GM06990 (cell line): Measurements from ENCODE around the gene LARP4.
"Not testable (repeated sequence)": the region's sequence is repeated elsewhere in the genome, so short reads cannot be mapped to it uniquely, and the experiment has no call there.

Source experiments
- DNase-seq: peaks from one replicate; pipeline ENCODE4 v3.0.0-alpha.2; 2011; ENCODE audit not compliant: insufficient read length; ENCODE audit errors: extremely low read depth
- H3K27me3 ChIP-seq: replicated peaks from 2 replicates; pipeline ENCODE4 v1.6.0; 2011; ENCODE audit warnings: low read length; ENCODE audit not compliant: control insufficient read depth, insufficient read depth
- H3K36me3 ChIP-seq: 2 replicates; pipeline ENCODE4 v1.5.1; 2011; ENCODE audit warnings: low read length; ENCODE audit not compliant: control insufficient read depth, insufficient read depth
- H3K4me3 ChIP-seq: replicated peaks from 2 replicates; pipeline ENCODE4 v1.5.1; 2011; ENCODE audit warnings: low read depth, mild to moderate bottlenecking, control low read depth, low read length
- TF ChIP-seq, protein P1 (sequence below): IDR thresholded peaks from 2 replicates; pipeline ENCODE4 v1.5.1; 2011; ENCODE audit warnings: low read length, control low read depth, mild to moderate bottlenecking, inconsistent platforms; ENCODE audit not compliant: insufficient read depth, poor library complexity, severe bottlenecking

The LARP4 gene

DNA sequence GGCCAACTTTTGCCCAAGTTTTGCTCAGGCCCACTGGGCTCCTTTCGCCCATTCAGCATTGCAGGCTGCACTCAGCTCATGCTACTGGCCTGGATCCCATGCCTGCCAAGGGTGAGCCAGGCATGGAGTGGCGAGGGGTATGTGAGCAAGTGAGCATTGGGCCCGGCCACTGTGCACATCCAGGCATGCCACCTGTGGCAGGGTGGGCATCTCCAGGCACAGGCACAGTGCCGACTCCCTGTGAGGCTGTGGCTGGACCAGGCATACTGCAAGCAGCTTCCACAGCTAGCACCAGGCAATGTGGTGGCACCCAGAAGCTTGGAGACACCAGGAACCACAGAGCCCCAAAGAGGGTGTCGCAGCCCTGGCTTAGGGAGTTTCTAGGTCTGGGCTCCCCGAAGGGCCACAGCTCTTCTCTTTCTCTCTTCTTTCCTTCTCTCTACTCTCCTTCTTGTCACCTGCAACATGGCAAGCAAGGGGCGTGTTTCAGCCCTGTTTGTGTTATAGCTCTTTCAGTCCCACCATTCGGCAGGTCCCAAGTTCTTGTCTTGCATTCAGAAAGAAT, 19.8 kb upstream of the LARP4 start:
- H3K36me3 ChIP-seq: no peaks in the 10 kb centered on the region
- TF ChIP-seq, protein P1, sequence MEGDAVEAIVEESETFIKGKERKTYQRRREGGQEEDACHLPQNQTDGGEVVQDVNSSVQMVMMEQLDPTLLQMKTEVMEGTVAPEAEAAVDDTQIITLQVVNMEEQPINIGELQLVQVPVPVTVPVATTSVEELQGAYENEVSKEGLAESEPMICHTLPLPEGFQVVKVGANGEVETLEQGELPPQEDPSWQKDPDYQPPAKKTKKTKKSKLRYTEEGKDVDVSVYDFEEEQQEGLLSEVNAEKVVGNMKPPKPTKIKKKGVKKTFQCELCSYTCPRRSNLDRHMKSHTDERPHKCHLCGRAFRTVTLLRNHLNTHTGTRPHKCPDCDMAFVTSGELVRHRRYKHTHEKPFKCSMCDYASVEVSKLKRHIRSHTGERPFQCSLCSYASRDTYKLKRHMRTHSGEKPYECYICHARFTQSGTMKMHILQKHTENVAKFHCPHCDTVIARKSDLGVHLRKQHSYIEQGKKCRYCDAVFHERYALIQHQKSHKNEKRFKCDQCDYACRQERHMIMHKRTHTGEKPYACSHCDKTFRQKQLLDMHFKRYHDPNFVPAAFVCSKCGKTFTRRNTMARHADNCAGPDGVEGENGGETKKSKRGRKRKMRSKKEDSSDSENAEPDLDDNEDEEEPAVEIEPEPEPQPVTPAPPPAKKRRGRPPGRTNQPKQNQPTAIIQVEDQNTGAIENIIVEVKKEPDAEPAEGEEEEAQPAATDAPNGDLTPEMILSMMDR: no peak
- no peak overlapping the region for H3K4me3 ChIP-seq
- DNase-seq: no peak
- no peaks in the 10 kb centered on the region for H3K27me3 ChIP-seq

DNA sequence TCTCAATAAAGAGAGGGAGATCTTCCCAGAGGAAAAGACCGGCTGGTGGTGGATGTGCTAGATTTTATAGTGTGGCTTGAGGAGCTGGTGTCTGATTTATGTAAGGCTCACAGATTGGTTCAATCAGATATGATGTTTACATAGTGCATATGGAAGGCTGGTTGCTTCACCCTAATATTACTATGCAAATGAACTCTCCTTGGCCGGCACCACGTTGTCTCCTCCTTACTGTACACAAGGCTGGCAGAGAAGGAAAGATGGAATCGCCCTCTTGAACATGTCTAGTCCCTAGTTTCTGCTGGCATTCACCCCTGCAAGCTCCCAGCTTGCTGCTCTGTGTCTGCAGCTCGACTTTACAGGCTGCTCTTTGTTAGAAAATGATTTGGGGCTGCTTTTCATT, 13.2 kb upstream of the LARP4 start:
- Histone ChIP-seq H3K27me3 (no peaks in the 10 kb centered on the region), H3K36me3 (no peaks in the 10 kb centered on the region), H3K4me3 (no peak overlapping the region)
- DNase-seq: no peak
- TF ChIP-seq, protein P1: no peak

DNA sequence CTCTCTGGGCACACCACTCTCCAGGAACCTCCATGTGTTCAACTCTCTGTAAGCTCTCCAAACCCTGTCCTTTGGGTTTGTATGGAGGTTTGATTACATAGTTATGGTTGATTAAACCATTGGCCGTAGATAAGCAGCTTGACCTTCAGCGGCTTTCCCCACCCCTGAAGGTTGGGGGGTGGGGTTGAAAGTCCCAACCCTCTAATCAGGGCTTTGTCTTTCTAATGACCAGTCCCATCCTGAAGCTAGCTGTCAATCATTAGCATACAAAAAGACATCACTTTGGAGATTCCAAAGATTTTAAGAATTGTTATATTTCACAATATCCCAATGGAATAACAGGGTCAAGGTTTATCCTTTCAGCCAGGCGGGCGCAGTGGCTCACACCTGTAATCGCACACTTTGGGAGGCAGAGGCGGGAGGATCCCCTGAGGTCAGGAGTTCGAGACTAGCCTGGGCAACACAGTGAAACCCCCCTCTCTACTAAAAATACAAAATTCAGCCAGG, 12.7 kb upstream of the LARP4 start:
- H3K4me3 ChIP-seq: no peak overlapping the region
- DNase-seq: no peak
- TF ChIP-seq, protein P1: no peak
- H3K36me3 ChIP-seq: no peaks in the 10 kb centered on the region
- H3K27me3 ChIP-seq: no peaks in the 10 kb centered on the region

DNA sequence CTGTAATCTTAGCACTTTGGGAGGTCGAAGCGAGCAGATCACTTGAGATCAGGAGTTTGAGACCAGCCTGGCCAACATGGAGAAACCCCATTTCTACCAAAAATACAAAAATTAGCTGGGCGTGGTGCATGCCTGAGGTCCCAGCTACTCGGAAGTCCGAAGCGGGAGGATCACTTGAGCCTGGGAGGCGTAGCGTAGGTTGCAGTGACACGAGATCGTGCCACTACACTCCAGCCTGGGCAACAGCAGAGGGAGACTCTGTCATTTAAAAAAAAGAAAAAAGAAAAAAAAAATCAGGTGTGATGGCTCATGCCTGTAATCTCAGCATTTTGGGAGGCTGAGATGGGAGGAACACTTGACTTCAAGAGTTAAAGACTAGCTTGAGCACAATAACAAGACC, 11.9 kb upstream of the LARP4 start:
- not testable (repeated sequence) for H3K4me3 ChIP-seq, H3K27me3 ChIP-seq, DNase-seq, H3K36me3 ChIP-seq

DNA sequence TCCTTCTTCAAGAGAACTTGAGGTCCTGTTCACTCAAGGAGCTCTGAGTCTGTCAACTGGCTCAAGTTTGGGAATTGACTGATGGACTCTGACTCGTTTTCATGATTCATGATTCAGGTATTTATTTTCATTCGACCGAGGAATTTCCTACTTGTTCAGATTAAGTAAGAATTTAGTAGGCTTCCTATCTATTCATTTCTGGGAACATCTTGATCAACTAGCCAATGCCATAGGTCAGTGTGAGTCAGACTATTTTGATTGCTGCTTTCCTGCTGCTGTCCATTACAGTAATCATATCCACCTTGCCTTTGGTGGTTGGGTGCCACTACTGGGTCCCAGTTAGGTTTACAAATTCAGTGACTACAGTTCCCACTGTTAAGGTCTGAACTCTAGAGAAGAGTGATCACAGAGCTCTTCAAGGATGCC, 10.4 kb upstream of the LARP4 start:
- H3K36me3 ChIP-seq: no peaks in the 10 kb centered on the region
- H3K4me3 ChIP-seq: no peak overlapping the region
- H3K27me3 ChIP-seq: no peaks in the 10 kb centered on the region
- DNase-seq: no peak
- TF ChIP-seq, protein P1: no peak

DNA sequence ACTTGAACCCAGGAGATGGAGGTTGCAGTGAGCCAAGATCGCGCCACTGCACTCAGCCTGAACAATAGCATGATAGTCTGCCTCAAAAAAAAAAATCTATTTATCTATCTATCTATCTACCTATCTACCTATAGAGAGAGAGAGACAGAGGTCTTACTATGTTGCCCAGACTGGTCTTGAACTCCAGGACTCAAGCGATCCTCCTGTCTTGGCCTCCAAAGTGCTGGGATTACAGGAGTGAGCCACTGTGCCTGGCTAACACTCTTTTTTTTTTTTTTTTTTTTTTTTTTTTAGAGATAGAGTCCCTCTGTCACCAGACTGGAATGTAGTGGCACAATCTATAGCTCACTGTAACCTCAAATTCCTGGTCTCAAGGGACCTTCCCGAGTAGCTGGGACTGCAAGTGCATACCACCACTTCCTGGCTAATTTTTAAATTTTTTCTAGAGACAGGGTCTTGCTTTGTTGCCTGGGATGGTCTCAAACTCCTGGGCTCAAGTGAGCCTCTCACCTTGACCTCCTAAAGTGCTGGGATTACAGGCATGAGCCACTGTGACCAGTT, 6.1 kb upstream of the LARP4 start:
- Histone ChIP-seq H3K4me3 (no peak overlapping the region), H3K27me3 (no peaks in the 10 kb centered on the region), H3K36me3 (no peaks in the 10 kb centered on the region)
- TF ChIP-seq, protein P1: no peak
- DNase-seq: no peak
